HG03139 (cell line): ENCODE measurements around the gene LRRC70.
"Not testable (repeated sequence)": the region's sequence is repeated elsewhere in the genome, so short reads cannot be mapped to it uniquely, and the experiment has no call there.

Experiments
- ATAC-seq: cut with Tn5 transposase; IDR thresholded peaks from one replicate; pipeline ENCODE4 v1.9.1; 2021; ENCODE audit not compliant: unreplicated experiment

The LRRC70 gene

DNA sequence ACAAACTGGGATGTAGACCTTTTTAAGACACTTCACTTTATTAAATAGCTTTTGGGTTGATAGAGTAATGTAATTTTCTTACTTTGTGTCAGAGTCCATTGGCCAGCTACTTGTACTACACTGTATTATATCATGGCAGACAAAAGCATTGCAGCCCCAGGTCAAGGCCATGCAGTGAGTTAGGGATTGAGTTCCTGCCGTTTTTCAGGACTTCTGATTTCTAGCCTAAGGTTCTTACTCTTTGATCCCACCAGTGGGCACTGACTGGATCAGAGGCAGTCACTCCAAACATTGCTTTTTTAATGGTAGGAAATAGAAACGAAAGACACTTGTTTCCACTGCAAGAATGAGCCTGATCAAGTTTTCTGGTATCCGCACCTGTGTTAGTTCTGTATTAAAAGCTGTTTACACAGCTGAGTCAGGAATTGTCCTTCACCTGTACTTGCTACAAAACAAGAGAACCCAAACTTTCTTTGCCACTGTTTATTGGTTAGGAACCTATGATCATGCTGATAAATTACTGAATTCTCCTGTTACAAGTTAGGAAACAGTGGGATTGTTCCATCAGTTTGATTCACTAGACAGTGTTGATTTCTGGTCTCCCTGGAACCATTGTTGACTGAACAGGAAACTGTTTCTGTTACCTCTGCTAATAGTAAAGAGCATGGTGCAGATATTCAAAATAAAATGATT is 22.1 kb downstream of the LRRC70 start:
- ATAC-seq = no peak

DNA sequence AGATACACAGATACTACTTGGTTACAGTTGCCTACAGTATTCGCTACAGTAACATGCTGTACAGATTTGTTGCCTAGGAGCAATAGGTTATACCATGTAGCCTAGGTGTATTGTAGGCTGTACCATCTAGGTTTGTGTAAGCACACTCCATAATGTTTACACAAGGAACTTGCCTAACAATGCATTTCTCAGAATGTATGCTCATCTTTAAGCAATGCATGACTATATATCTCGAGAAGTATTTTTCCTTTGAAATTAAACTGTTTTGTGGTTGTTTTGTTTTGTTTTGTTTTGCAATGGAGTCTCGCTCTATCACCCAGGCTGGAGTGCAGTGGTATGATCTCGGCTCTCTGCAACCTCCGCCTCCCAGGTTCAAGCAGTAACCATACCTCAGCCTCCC is 25.3 kb downstream of the LRRC70 start:
- ATAC-seq = no peak

DNA sequence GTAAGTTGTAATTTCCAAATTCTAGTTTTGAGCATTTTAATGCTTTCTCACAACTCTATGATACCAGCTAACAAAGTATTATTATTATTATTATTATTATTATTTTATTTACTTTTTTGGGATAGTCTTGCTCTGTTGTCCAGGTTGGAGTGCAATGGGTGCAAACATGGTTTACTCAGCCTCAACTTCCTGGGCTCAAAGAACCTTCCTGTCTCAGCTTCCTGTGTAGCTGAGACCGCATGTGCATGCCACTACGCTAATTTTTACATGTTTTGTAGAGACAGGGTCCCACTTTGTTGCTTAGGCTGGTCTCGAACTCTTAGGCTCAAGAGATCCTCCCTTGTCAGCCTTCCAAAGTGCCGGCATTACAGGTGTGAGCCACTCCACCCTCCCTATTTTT is 27.0 kb downstream of the LRRC70 start:
- no peak for ATAC-seq

DNA sequence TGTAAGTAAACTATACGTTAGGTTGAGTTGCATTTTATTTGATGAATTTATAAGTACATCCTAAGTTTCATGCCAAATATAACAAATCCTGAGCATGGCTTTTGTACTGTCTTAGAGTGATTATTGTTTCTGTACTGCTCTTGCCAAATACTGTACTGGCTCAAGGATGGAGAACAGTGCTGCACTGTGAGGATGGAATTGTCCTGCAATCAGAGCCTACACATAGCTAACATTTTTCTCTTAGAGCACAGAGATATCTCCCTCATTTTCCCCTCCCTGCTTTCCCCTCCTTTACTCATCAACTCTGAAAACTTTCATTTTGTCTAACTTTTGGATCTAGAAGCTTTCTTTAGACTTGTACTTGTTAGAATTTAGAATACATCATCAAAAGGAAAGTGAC is 28.3 kb downstream of the LRRC70 start:
- ATAC-seq = no peak

DNA sequence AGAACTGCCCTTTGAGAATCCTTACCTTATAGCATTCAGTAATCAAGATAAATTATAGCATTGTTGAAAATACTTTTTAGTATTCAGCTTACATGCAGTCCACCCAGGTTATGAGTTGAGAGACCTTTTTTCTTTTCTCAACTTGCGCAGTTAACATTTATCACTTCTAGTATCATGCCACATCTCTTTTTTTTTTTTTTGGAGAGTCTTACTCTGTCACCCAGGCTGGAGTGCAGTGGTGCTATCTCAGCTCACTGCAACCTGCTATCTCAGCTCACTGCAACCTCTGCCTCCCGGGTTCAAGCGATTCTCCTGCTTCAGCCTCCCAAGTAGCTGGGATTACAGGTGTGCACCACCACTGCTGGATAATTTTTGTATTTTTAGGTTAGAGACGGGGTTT is 29.0 kb downstream of the LRRC70 start:
- no peak for ATAC-seq

DNA sequence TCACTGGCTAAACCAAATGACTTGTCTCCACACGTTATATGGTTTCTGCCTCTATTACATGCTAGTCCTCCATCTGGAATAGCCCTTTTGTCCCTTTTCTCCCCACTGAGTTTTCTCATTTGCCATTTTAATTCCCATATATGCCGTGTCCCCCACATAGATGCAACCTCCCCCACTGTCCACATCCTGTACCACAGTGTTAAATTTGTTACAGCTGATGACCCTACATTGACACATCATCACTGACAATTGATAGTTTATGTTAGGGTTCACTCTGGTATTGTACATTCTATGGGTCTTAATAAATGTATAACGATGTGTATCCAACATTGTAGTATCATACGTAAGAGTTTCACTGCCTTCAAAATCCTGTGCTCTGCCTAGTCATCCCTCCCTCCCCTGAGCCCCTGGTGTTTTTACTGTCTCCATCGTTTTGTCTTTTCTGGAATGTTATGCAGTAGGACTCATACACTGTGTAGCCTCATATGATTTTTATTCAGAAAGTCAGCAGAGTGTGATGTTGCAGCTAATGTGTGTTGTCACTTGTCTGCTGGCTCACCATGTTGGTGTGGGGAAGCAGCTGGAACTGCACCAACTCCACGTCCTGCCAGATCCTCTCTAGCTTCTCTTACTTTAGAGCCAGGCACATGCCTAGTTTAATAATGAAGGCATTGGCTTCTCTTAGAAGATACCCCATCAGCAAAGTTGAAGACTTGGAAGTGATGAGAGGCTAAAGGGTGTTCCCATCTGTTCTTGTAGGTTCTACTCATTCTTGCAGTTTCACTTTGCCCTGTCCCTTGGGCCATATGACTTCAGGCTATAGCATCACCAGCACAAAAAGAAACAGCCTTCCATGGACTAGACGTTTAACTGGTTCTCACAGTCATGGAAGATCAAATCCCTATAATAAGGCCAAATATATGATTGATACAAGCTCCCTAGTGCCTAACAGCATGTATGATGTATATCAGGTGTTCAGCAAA is 30.2 kb downstream of the LRRC70 start:
- no peak for ATAC-seq

DNA sequence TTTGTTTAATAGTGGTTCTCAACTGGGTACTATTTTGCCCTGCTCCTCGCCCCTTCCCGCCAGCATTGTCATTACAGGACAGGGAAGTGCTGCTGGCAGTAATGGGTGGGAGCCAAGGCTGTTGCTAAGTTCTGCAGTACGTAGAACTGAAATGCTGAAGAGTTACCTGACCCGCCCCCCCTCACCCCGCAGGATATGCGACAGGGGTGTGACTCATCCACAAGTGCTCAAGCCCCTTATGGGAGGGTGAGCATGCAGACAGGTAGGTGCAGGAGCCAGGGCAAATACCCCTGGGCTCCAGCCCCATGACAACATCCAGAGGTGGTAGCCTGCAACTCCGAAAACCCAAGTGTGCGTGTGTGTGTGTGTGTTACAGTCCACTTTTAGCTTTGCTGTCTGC is 35.7 kb downstream of the LRRC70 start:
- ATAC-seq = no peak

DNA sequence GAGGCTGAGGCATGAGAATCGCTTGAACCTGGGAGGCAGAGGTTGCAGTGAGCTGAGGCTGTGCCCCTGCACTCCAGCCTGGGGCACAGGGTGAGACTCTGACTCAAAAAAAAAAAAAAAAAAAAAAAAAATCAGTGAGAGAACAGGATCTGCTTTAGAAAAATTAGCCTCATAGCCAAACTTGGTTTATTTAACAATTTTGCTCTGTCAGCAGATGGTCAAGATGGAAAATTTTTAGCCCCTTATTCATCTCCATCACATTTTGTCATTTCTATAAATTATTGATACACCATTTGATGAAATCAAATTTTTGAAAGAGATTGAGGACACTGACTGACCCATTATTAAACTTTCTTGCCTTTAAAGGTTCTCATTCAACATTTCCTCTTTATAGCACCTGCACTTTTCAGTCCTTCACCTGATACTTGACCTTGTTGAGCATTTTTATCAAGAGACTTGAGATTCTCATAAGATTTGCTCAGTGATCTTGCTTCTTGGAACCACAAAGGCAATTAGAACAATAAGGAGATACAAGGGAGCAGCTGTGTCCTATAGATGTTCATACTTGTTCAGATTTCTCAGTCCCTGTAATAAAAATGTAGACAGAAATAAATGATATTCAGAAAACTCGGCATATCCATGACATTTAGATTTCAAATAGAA is 38.1 kb downstream of the LRRC70 start:
- no peak for ATAC-seq

DNA sequence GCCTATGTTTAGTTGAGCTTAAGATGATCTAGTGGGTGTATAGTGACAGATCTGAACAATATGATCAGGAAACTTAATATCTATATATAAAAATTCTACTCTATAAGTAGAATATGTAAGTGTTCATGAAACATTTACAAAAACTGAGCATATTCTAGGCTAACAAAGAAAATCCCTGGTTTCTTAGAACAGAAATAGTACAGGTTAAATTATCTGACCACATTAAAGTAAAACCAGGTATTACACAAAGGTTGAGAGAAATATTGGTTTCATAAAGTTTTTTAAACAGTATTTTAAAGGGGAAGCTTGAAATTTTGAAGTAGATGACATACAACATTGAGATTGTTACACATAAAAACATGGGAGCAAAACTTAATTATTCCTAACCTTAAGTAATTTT is 39.3 kb downstream of the LRRC70 start:
- no peak for ATAC-seq

DNA sequence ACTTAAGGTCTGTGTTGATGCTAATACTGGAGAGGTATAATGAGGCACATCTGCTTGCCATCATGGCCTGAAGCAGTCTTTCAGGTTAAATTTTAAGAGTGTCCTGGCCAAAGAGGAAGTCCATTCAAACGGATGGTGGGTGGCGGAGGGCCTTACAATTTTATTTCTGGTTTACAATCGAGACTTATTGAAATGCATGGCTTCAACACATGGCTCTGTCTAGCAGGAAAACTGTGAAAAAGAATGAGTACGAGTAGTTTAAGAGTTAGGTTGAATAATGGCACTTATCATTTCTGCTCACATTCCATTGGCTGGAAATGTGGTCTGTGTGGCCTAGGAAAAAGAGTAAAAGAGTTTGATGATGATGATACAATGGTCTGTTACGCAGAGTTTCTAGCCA is 42.1 kb downstream of the LRRC70 start:
- ATAC-seq = no peak

DNA sequence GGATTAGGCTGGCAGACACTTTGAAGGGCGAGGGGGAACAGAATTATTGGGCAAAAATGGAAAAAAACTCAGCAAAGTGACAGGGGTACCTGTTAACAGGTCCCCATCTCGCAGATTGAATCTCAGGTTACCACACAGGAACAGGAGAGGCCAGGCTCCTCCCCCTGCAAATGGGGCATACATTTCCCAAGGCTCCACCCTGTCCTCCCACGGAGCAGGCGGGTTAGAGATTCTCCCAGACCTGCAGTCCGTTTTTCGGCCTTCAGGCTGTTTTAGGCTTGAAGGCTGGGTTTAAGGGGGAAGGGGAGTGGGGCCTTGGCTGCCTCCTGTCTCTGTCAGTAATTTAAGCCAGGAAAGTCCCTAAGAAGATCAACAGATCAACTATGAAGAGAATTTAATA is 42.7 kb downstream of the LRRC70 start:
- ATAC-seq = no peak

DNA sequence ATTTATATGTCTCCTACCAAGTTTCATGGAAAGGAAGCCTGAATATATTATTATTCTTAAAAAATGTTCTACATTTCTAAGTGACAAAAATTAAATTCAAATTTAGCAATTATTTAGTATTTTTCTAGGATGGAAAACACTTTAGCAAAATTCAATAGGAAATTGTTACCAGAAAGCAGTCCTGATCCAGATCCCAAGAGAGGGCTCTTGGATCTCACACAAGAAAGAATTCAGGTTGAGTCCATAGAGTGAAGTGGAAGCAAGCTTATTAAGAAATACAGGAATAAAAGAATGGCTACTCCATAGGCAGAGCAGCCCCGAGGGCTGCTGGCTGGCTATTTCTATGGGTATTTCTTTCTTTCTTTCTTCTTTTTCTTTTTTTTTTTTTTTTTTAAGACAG is 44.7 kb downstream of the LRRC70 start:
- ATAC-seq = no peak

DNA sequence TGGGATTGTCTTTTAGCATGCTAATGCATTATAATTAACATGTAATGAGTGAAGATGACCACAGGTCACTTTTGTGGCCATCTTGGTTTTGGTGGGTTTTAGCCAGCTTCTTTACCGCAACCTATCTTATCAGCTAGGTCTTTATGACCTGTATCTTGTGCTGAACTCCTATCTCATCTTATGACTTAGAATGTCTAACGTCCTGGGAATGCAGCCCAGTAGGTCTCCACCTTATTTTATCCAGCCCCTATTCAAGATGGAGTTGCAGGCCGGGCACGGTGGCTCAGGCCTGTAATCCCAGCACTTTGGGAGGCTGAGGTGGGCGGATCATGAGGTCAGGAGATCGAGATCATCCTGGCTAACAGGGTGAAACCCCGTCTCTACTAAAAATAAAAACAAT is 45.8 kb downstream of the LRRC70 start:
- ATAC-seq = not testable (repeated sequence)

DNA sequence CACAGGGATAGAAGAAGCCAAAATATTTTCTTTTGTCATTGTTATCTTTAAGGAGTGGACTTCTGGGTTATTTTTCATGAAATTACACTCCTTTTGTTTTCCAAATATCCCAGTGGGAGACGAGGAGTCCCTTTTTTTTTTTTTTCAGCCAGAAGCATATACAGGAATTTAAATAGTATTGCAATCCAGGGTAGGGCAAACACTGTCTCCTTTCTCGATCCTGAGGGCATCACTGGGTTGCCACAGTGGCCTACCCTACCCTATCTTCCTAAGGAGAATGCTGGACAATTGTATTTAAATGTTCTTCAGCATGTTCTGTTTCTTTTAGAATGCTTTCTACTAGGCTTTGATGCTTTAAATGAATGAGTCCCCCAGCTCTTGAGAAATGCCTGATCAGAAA is 47.9 kb downstream of the LRRC70 start:
- no peak for ATAC-seq

DNA sequence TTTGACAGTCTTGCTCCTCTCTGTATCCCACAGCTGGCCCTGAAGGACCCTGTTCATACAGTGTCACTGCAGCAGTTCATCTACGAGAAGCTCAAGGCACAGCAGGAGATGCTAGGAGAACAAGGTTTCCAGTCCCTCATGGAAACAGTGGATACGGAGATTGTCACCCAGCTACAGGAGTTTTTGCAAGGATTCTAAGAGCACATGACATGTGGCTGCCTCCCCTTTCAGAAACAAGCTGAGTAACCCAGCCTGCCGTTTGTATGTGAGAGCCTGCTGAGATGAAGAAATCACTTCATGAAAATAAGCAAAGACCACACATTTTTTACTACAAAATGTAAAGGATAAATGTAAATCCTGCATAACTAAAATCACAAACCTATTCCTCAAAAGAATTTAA is 48.5 kb downstream of the LRRC70 start:
- no peak for ATAC-seq

DNA sequence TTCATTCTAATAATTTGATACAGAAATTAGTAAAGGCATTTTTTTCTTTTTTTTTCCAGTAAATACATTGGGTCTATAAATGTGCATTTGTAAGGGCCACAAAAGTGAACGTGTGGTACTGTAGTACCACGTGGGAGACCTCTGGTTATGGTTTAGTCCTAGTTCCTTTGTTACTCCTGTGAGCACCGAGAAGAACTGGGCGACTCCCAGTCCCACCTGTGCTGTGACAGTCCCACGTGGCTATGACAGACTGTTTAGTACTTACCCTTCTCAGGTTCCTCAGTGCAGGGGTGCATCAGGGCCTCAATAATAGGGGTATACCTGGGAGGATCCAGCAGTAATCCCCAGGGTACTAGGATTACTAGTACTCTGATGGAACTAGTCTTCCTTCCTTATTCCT is 49.3 kb downstream of the LRRC70 start:
- ATAC-seq = no peak
